Stimulated activated CD4-positive, alpha-beta T cell treated with anti-CD3 and anti-CD28 coated beads, TNF-alpha, amount 100 ng/mL, for 48 hours (primary cell): Measurements from ENCODE around the gene KLK3.

ENCODE experiments used
- DNase-seq, 3 donors: peaks; one replicate each; pipeline ENCODE4 v3.0.0-alpha.2; 2020; ENCODE audit warnings: low read depth in 3 of 3

The KLK3 gene

DNA sequence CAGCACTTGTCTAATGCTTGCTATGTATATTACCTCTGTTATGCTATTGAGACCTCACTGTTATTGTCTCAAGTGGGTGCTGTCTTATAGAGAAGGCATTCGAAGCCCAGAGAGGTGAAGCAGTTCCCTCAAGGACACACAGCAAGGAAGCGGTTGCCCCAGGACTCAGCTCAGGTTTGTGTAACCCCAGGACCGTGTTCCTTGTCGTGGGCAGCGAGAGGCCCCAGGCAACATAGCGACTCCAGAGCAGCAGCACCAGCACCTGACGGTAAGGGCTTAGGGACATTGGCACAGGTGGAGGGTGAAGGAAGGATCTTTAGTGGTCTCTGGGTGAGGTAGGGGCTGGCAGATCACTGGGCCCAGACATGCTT lies 23.7 kb upstream of the KLK3 start:
- DNase-seq: no peak

DNA sequence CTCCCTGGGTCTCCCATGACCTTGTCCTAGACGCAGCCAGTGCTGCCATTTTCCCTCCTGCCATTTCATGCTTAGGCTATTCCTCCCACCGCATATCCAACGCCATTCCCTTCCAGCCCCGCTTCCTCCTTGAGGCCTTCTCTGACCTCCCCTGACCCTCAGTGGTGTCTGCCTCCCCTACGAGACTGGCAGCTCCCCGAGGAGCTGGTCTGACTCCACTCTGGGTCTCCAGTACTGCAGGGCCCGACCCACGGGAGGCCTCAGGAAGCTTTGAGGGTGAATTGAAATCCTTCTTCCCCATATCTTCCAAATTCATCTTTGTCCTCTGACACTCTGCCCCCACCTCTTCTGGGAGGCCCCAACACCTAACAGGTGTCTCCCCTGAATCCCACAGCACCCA lies 22.0 kb upstream of the KLK3 start:
- no peak for DNase-seq

DNA sequence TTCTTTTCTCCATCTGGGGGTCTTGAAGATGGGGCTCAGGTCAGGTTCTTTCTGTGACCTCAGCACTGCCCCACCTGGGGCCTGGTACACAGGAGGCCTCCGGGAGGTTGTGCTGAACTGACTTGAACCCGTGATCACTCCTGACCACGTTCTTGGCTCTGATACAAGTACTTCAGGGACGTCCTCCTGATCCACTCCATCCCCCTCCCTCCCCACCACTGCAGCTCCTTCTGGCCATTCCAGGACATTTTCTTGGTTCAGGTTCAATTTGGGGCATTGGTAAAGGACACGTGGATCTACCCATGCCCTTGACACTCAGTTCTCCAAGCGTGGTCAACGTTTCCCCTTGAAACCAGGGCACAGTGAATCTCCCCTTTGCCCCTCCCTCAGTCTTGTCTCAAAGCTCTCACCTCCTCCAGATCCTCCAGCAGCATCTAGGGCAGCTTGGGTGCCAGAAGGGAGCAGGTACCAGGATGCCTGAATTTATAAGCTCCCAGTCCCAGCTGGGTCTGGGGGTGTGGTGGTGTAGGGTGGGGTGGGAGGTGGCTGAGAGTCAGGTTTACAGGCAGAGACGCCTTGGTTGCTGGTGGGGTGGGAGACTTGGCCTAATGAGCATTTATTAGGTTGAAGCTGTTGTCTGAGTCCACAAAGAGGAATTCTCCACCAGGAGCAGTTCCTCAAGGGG lies 21.5 kb upstream of the KLK3 start, which contains the start of gene KLK15:
Gene KLK15 (minus strand): TSS at position 458 of the 685 bp plus-strand sequence. CDS start 2,082 bp downstream, outside the sequence.
- no peak for DNase-seq

DNA sequence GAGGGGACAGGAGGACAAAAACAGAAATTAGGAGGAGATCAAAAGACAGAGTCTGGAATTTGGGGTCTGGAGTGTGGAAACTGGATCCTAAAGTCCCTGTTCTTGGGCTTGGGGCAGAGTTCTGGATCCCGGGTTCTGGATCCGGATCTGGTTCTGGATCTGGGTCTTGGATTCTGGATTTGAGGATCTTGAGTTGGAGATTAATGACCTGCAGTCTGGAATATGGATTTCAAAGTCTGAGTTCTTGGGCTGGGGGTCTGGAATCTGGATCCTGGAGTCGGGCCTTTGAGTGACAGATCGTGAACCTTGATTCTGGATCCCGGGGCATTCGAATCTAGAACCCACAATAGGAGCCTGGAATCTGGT lies 20.9 kb upstream of the KLK3 start:
- DNase-seq: no peak

DNA sequence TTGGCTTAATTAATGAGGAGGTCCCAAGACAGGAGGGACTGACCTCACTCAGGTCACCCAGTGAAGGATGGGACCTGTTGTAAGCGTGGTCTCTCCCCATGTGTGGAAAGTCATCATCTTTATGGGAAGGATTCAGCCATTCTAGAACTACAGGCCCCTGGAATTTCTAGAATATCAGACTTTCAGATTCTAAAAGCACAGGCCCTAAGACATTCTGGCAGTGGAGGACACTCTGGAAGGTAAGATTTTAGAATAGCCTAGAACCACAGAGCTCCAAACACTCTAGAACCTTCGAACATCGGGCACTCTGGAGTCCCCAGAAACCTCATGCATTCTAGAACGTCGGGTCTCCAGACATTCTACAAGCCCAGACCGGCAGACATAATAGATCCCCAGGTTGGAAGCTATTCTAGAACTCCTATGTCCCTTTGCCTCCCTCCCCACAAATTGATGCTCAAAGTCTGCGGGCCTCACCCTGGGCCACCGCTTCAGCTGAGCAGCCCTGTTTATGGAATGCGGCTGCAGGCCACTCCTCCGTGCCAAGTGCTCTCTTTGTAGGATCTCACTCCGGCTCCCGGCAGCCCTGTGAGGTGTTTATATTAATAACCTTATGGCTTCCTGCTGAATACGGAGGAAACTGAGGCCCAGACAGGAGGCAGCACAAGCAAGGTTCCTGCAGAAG lies 19.5 kb upstream of the KLK3 start:
- no peak for DNase-seq

DNA sequence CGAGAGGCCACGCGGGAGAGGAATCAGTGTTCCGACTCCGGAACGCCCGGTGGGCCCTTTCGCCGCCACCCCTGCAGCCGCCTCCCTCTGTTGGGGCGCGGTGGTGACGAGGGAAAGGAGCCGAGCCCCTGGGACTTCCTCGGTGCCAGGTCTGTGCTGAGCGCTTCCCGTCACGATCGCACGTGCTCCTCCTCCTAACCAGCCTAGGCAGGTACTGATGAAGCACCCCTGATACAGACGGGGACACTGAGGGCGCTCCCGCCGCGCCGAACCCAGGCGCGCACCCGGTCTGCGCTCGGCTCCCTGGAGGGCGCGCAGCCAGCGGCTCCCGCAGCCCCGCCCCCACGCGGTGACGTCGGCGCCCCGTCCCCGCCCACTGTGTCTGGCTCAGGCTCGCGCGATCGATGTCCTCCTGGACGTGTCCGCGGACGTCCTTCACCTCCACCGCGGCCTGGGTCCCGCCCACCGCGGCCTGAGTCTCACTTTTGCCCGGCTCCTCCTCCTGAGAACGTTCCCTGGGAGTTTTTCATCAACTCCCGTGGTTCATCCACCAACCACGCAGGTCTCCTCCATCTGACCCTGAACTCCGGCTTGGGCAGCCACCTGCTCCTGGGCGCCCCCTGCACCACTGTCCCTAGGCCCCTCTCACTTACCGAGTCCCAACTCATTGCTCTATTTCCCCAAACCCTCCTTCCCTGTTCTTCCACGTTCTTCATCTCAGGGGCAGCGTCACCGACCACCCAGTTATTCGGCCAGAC lies 18.8 kb upstream of the KLK3 start:
- DNase-seq: peak; percentile 50 to 72 (median 53)

DNA sequence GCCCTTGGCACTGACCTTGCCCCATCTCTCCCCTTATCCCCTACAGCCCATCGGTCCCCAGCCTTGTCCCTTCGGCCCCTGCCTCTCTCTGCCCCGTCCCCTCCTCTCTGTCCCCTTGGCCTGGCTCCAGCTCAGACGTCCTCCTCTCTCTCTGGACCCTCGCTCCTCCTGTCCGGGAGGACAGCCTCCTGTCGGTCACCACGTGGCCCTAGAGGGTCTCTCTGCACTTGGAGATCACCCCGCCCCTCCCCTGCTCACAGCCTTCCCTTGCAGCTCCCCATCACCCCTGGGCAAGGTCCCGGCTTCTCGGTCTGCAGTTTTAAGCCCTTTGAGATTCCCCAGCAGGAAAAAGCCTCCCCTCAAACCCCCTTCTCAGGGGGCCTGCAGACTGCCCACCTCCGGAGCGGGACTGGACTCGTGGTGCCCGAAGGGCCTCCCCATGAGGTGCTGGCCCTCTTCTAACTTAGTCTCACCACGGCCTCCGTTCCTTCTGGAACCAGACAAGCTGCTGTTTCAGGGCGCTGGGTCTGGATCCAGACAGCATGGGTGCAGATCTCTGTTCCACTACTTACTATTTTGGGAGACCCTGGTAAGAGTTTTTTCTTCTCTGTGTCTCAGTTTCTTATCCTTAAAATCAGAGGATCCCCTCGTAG lies 18.0 kb upstream of the KLK3 start:
- DNase-seq: no peak

DNA sequence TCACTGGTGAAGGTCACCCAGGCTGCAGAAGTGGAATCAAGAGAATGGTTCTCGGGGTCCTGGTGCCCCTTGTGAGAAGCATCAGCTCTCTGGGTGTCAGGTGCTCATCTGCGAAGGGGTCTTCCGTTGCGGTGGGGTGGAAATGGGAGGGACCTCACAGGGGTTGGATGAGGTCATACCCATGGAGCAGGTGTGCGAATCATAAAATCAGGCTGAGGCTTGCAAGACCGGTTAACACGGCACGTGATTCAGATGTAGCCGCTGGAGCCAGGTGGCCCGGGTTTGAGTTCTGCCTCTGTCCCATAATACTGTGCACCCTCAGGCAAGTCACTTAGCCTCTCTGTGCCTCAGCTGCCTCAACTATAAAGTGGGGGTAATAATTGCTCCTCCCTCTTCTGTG lies 17.4 kb upstream of the KLK3 start:
- no peak for DNase-seq

DNA sequence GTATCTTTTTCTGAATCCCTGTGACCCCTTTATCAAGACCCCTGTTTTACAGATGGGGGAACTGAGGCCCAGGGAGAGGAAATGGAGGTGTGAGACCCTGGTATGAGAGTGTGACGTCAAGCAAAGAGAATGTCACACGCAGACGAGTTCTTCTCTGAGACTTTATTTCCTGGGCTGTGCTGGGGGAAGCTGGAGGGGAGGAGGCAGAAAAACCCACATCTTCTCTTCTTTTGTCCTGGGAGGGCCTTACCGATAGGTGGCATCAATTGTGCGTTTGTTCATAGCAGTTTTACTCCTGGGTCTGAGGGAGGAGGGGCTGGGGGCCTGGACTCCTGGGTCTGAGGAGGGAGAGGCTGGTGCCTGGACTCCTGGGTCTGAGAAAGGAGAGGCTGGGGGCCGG lies 16.5 kb upstream of the KLK3 start:
- DNase-seq: no peak

DNA sequence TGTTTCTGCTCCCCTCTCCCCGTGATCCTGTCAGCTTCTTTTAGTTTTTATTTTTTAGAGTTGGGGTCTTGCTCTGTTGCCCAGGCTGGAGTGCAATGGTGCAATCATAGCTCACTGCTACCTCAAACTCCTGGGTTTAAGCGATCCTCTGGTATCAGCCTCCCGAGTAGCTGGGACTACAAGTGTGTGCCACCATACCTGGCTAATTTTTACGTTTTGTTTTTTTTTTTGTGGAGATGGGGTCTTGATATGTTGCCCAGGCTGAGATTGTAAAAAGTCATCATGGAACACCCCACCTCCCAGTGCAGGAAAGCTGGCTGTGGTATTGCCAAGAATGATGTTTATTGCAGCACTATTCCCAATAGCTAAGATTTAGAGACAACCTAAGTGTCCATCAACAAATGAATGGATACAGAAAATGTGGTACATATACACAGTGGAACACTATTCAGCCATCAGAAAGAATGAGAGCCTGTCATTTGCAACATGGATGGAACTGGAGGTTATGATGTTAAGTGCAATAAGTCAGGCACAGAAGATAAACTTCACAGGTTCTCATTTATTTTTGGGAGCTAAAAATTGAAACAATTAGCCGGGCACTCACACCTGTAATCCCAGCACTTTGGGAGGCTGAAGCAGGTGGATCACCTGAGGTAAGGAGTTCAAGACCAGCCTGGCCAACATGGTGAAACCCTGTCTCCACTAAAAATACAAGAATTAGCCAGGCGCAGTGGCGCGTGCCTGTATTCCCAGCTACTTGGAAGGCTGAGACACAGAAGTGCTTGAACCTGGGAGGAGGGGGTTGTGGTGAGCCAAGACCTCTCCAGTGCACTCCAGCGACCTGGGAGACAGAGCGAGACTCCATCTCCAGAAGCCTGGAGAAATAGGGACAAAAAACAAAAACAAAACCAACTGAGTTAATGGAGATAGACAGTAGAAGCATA lies 14.7 kb upstream of the KLK3 start:
- no peak for DNase-seq

DNA sequence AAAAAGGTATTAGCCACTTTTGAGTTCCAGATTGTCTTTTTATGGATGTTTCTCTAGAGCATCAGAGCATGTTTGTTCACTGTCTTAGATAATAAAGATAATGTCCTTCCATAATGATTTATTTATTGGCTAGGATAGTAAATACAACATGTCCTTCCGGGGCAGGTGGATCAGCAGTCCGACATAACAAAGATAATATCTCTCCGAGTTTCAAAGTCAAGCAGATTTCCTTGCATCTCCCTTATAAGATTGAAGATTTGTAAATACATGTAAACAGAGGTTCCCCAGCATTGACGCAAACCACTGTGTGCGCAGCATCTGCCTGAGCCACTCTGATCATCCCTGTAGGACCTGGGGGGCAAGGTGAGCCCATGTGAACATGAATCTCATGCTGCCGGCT lies 12.6 kb upstream of the KLK3 start:
- no peak for DNase-seq

DNA sequence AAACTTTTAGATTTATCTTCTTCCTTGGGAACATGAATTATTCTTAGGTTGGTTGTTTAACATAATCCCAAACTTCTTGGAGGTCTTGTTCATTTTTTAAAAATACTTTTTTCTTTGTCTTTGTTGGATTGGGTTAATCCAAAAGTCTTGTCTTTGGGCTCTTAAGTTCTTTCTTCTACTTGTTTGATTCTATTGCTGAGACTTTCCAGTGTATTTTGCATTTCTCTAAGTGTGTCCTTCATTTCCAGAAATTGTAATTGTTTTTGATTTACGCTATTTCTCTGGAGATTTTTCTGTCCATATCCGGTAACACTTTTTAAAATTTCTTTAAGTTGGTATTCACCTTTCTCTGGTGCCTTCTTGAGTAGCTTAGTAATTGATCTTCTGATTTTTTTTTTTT lies 11.5 kb upstream of the KLK3 start:
- no peak for DNase-seq

DNA sequence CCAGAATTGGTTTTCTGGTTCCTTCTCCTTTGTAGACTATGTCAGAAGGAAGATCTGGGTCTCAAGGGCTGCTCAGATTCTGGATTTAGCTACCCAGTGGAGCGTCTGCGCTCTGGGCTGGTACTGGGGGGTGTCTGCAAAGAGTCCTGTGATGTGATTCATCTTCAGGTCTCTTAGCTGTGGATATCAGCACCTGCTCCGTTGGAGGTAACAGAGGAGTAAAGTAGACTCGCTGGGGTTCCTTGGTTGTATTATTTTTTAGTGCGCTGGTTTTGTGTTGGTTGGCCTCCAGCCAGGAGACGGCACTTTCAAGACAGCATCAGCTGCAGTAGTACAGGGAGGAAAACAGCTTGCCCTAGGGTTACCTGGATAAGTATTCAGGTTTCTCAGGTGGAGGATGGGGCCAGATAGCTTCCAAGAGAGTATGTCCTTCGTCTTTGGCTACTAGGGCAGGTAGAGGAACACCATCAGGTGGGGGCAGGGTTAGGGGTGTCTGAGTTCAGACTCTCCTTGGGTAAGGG lies 11.0 kb upstream of the KLK3 start:
- no peak for DNase-seq

DNA sequence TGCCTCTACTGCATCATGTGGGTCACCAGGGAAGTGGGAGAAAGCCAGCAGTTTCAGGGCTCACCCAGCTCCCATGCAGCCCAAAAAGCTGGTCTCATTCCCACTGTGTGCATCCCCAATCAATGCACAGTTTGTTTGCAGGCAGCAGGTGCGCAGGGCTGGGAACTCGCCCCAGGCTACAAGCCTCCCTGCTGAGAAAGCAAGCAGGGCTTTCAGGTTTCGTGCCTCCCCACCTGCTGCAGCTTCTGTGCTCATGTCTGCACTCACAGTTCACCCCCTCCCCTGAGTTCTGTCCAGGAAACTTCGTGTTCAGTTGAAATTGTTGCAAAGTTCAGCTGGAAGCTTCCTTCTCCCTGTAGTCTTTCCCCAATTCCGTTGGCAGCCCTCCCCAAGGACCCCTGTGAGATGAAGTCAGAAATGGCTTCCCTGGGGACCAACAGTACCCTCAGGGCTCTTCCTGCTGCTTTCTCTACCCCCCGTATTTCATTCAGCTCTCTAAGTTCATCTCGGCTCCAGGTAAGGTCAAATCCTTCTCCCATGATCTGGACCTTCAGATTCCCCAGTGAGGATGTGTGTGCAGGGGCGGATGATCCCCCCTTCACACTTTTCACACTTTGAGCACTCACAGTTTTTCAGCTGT lies 10.3 kb upstream of the KLK3 start:
- no peak for DNase-seq

DNA sequence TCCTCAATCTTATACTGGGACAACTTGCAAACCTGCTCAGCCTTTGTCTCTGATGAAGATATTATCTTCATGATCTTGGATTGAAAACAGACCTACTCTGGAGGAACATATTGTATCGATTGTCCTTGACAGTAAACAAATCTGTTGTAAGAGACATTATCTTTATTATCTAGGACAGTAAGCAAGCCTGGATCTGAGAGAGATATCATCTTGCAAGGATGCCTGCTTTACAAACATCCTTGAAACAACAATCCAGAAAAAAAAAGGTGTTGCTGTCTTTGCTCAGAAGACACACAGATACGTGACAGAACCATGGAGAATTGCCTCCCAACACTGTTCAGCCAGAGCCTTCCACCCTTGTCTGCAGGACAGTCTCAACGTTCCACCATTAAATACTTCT lies 4.0 kb upstream of the KLK3 start:
- no peak for DNase-seq

DNA sequence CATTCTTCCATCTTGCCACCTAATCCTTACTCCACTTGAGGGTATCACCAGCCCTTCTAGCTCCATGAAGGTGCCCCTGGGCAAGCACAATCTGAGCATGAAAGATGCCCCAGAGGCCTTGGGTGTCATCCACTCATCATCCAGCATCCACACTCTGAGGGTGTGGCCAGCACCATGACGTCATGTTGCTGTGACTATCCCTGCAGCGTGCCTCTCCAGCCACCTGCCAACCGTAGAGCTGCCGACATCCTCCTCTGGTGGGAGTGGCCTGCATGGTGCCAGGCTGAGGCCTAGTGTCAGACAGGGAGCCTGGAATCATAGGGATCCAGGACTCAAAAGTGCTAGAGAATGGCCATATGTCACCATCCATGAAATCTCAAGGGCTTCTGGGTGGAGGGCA lies 3.1 kb upstream of the KLK3 start:
- DNase-seq: no peak

DNA sequence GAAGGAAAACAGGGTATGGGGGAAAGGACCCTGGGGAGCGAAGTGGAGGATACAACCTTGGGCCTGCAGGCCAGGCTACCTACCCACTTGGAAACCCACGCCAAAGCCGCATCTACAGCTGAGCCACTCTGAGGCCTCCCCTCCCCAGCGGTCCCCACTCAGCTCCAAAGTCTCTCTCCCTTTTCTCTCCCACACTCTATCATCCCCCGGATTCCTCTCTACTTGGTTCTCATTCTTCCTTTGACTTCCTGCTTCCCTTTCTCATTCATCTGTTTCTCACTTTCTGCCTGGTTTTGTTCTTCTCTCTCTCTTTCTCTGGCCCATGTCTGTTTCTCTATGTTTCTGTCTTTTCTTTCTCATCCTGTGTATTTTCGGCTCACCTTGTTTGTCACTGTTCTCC lies 2.7 kb downstream of the KLK3 start:
- no peak for DNase-seq

DNA sequence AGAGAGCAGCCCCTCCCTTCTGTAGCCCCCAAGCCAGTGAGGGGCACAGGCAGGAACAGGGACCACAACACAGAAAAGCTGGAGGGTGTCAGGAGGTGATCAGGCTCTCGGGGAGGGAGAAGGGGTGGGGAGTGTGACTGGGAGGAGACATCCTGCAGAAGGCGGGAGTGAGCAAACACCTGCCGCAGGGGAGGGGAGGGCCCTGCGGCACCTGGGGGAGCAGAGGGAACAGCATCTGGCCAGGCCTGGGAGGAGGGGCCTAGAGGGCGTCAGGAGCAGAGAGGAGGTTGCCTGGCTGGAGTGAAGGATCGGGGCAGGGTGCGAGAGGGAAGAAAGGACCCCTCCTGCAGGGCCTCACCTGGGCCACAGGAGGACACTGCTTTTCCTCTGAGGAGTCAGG lies 4.2 kb downstream of the KLK3 start:
- DNase-seq: no peak

DNA sequence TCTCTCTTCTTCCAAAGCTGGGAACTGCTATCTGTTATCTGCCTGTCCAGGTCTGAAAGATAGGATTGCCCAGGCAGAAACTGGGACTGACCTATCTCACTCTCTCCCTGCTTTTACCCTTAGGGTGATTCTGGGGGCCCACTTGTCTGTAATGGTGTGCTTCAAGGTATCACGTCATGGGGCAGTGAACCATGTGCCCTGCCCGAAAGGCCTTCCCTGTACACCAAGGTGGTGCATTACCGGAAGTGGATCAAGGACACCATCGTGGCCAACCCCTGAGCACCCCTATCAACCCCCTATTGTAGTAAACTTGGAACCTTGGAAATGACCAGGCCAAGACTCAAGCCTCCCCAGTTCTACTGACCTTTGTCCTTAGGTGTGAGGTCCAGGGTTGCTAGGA lies 5.1 kb downstream of the KLK3 start:
- DNase-seq: no peak

DNA sequence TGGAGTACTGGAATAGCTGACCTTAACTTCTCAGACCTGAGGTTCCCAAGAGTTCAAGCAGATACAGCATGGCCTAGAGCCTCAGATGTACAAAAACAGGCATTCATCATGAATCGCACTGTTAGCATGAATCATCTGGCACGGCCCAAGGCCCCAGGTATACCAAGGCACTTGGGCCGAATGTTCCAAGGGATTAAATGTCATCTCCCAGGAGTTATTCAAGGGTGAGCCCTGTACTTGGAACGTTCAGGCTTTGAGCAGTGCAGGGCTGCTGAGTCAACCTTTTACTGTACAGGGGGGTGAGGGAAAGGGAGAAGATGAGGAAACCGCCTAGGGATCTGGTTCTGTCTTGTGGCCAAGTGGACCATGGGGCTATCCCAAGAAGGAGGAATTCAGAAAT lies 6.3 kb downstream of the KLK3 start:
- no peak for DNase-seq
